Panc1 (cell line): ENCODE measurements around the gene MST1.
"Not testable (repeated sequence)": the region's sequence is repeated elsewhere in the genome, so short reads cannot be mapped to it uniquely, and the experiment has no call there.

Source experiments
- POLR2AphosphoS5 ChIP-seq: IDR thresholded peaks from 2 replicates; pipeline ENCODE4 v1.6.1; 2012; ENCODE audit warnings: mild to moderate bottlenecking, low read depth, low read length, moderate library complexity
- TF ChIP-seq, protein P1 (sequence below): fragments of 450-650 bp; IDR thresholded peaks from 2 replicates; pipeline ENCODE4 v1.5.1; 2017; ENCODE audit warnings: mild to moderate bottlenecking

DNA sequence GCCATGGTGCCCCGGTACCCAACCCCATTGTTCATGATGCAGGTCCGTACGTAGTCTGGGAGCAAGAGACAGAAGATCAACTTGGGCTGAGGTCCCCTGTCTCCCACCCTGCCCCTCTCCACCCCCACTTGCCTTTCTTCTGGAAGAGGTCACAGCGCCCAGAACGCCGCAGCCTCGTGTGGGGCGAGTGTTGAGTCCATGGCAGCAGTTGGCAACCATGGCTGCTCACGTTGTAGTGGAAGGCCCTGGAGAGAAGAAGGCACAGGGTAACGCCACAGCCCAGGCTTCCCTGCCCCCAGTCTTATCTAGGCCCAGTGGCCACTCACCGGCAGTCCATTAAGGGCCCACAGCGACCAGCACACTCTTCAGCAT lies 1.9 kb downstream of the MST1 start:
- TF ChIP-seq, protein P1, sequence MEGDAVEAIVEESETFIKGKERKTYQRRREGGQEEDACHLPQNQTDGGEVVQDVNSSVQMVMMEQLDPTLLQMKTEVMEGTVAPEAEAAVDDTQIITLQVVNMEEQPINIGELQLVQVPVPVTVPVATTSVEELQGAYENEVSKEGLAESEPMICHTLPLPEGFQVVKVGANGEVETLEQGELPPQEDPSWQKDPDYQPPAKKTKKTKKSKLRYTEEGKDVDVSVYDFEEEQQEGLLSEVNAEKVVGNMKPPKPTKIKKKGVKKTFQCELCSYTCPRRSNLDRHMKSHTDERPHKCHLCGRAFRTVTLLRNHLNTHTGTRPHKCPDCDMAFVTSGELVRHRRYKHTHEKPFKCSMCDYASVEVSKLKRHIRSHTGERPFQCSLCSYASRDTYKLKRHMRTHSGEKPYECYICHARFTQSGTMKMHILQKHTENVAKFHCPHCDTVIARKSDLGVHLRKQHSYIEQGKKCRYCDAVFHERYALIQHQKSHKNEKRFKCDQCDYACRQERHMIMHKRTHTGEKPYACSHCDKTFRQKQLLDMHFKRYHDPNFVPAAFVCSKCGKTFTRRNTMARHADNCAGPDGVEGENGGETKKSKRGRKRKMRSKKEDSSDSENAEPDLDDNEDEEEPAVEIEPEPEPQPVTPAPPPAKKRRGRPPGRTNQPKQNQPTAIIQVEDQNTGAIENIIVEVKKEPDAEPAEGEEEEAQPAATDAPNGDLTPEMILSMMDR, result not testable (repeated sequence)
- TF ChIP-seq POLR2AphosphoS5, result not testable (repeated sequence)
